ENCODE measurements around the gene CES2. TPM values are rescaled to one million over a fixed set of nuclear protein-coding genes. Genes with fewer than 3 reads are reported as not detected.

CES2 gene
- polyA plus RNA-seq, 1 experiment = 33.3 TPM

DNA sequence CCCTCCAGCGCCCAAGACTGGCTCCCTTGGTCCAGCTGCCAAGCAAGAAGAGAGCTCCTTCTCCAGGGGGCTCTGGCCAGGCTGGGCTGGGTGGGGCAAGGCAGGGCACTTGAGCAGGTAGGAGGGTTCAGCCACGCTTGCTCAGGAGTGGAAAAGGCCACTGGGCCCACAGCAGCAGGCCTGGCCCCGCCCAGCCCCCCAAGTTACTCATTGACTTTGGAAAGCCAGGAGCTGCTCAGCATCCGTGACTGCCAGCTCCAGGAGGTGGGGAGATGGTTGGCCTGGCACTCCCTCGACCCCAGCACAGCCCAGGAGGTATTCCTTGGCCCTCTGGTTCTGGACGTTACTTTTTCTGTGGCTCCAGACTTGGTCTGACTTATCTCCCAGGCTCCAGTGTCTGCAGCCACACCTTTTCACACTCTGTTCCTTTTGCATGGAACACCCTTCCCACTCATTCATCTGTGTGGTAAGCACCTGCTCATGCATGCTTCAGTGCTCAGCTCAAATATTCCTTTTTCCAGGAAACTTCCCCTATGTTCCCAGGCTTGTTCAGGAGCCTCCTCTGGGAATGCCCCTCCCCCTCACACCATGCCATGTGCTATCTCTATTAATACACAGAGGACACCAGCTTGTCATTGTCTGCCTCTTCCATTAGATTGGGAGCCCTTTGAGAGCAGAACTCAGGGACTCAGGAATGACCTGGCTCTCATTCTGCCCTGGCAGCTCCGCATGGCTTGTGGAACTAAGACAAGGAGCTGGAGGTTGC lies 16.3 kb upstream of the CES2 start, which contains the start of gene CDH16:
TSS of gene CDH16 (minus strand) at position 83 of the 766 bp plus-strand sequence. CDS start 820 bp downstream, outside the sequence.
- TF ChIP-seq, protein P1, sequence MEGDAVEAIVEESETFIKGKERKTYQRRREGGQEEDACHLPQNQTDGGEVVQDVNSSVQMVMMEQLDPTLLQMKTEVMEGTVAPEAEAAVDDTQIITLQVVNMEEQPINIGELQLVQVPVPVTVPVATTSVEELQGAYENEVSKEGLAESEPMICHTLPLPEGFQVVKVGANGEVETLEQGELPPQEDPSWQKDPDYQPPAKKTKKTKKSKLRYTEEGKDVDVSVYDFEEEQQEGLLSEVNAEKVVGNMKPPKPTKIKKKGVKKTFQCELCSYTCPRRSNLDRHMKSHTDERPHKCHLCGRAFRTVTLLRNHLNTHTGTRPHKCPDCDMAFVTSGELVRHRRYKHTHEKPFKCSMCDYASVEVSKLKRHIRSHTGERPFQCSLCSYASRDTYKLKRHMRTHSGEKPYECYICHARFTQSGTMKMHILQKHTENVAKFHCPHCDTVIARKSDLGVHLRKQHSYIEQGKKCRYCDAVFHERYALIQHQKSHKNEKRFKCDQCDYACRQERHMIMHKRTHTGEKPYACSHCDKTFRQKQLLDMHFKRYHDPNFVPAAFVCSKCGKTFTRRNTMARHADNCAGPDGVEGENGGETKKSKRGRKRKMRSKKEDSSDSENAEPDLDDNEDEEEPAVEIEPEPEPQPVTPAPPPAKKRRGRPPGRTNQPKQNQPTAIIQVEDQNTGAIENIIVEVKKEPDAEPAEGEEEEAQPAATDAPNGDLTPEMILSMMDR (IDR thresholded peaks at IDR 0.05; ENCODE audit: insufficient read depth, low read depth, low read length) = no peak
- no peak within 1 kb of the TSS for H3K4me3 ChIP-seq (ENCODE audit: low read depth, low read length)
- CTCF ChIA-PET = interaction anchor here (0.7 to 4.5 kb wide), 6 partner anchors 9 to 35 kb away, joined by 3 to 30 read pairs (median 8); no protein-coding TSS in a partner anchor
- POLR2A ChIA-PET = no interaction called here
- peaks cover 19% of the 10 kb centered on the region for H3K27me3 ChIP-seq (ENCODE audit: control insufficient read depth, insufficient read depth, low read length)
- DNase-seq (ENCODE audit: low read depth) = no peak
- no peaks in the 10 kb centered on the region for H3K36me3 ChIP-seq (ENCODE audit: control insufficient read depth, insufficient read depth, low read length)

DNA sequence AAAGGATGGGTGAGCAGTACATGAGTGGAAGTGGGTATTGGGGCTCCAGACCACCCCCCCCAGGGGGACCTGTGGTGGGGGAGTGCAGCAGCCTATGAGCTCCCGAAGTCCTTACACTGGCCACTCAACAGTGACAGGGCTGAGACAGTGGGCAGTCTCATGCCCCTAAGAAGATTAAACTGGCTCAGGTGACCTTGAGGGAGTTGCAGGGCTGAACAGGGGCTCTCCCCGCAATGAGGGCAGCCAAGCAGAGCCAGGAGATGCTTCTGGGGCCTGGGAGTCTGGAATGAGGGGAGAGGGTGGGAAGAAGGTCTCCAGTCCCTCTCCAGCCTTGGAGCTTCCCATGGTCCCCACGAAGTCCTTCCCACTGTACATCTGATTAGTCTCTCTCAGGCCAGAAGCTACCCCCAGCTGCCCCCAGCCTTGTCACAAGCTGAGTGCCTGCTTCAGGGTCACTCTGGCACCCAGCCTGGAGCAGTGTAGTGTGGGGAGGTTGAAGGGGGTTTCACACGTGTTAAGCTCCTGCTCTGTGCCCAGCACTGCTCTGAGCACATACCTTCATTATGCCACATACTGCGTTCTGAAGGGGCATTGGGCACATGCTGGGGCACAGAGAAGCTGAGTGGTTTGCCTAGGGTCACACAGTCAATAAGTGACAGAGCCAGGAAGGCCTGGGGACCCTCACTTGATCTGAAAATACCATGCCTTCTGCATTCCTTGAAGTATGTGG lies 15.6 kb upstream of the CES2 start:
- H3K4me3 ChIP-seq (ENCODE audit: low read depth, low read length) = no peak overlapping the region
- ChIA-PET CTCF (interaction anchor here (0.7 to 4.5 kb wide), 4 partner anchors 10 to 34 kb away, joined by 3 to 30 read pairs (median 16); no protein-coding TSS in a partner anchor), POLR2A (no interaction called here)
- no peak for DNase-seq (ENCODE audit: low read depth)
- no peaks in the 10 kb centered on the region for H3K36me3 ChIP-seq (ENCODE audit: control insufficient read depth, insufficient read depth, low read length)
- peaks cover 20% of the 10 kb centered on the region for H3K27me3 ChIP-seq (ENCODE audit: control insufficient read depth, insufficient read depth, low read length)
- TF ChIP-seq, protein P1 (IDR thresholded peaks at IDR 0.05; ENCODE audit: insufficient read depth, low read depth, low read length) = no peak

DNA sequence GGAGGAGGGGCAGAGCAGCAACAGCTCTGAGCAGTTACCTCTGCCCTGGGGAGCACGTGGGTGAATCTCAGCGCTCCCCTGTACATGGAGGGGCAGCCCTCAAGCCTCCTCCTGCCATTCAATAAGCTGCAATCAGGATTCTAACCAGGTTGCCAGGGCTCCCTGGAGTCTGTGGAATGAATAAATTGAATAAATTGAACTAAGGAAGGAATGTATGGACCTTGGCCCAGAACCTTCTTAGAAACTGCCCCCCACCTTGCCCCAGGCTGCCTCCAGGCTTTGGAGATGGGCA lies 15.1 kb upstream of the CES2 start:
- no peak for DNase-seq (ENCODE audit: low read depth)
- Histone ChIP-seq H3K27me3 (ENCODE audit: control insufficient read depth, insufficient read depth, low read length) (peaks cover 20% of the 10 kb centered on the region), H3K4me3 (ENCODE audit: low read depth, low read length) (no peak overlapping the region), H3K36me3 (ENCODE audit: control insufficient read depth, insufficient read depth, low read length) (no peaks in the 10 kb centered on the region)
- ChIA-PET CTCF (interaction anchor here (1.6 to 4.5 kb wide), 3 partner anchors 11 to 25 kb away, joined by 12 to 30 read pairs (median 20); no protein-coding TSS in a partner anchor), POLR2A (no interaction called here)
- TF ChIP-seq, protein P1 (IDR thresholded peaks at IDR 0.05; ENCODE audit: insufficient read depth, low read depth, low read length) = no peak

DNA sequence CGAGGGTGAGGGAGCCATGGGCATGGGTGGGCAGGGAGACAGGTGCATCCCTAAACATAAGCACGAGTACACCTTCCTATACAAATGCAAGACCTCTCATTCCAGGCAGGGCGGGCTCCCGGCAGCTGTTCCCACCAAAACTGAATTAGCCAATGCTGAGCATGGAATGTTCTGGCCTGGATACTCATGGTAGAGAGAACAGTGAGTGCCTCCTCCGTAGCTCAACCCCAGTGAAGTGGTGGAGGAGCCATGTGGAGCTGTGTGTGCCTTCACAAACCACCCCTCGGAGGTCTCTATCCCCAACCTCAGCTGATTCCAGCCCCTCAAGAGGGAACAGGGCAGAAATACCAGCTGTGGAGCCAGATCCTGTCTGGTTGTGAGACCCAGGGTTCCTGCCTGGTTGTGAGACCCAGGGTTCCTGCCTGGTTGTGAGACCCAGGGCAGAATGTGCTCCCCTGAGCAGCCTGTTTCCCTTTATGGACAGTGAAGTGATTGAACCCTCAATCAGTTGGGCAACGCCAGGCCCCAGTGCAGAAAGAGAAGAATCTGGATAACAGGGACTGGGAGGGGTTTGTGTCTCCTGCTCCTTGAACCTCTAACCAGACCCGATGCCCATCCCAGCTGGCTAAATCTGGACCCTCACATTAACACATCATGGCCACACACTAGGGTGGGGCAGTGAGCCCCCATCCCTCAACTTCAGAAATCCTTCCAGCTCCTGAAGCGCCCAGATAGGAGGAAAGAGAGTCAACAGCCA lies 14.2 kb upstream of the CES2 start:
- Histone ChIP-seq H3K4me3 (ENCODE audit: low read depth, low read length) (no peak overlapping the region), H3K27me3 (ENCODE audit: control insufficient read depth, insufficient read depth, low read length) (peaks cover 18% of the 10 kb centered on the region), H3K36me3 (ENCODE audit: control insufficient read depth, insufficient read depth, low read length) (no peaks in the 10 kb centered on the region)
- ChIA-PET POLR2A (no interaction called here), CTCF (interaction anchor here (1.8 to 4.5 kb wide), 3 partner anchors 11 to 26 kb away, joined by 8 to 30 read pairs (median 20); no protein-coding TSS in a partner anchor)
- TF ChIP-seq, protein P1 (IDR thresholded peaks at IDR 0.05; ENCODE audit: insufficient read depth, low read depth, low read length) = no peak
- no peak for DNase-seq (ENCODE audit: low read depth)
